BLaER1 (cell line): ENCODE measurements around the gene MYZAP.

Experiments
- H3K27ac ChIP-seq: shearing (Covaris generic); formaldehyde crosslinking; 2 replicates; pipeline ENCODE4 v1.8.1; 2022
- H3K27me3 ChIP-seq: shearing (Covaris generic); formaldehyde crosslinking; 2 replicates; pipeline ENCODE4 v1.8.1; 2022
- H3K36me3 ChIP-seq: shearing (Covaris generic); formaldehyde crosslinking; 2 replicates; pipeline ENCODE4 v1.8.1; 2022
- H3K4me1 ChIP-seq: shearing (Covaris generic); formaldehyde crosslinking; 2 replicates; pipeline ENCODE4 v1.8.1; 2022
- H3K4me2 ChIP-seq: shearing (Covaris generic); formaldehyde crosslinking; 2 replicates; pipeline ENCODE4 v1.8.1; 2022
- H3K4me3 ChIP-seq: shearing (Covaris generic); formaldehyde crosslinking; 2 replicates; pipeline ENCODE4 v1.8.1; 2022
- H3K9ac ChIP-seq: shearing (Covaris generic); formaldehyde crosslinking; 2 replicates; pipeline ENCODE4 v1.8.1; 2022
- H3K9me3 ChIP-seq: shearing (Covaris generic); formaldehyde crosslinking; 2 replicates; pipeline ENCODE4 v1.8.1; 2022
- H4K20me1 ChIP-seq: shearing (Covaris generic); formaldehyde crosslinking; 2 replicates; pipeline ENCODE4 v1.8.1; 2022
- Cebpa-rat ChIP-seq: shearing (Covaris generic); IDR thresholded peaks from 2 replicates; pipeline ENCODE4 v1.8.1; 2022

The MYZAP gene

GRCh38 chr15:57591822-57592367 lies at the start of gene MYZAP:
Gene MYZAP (plus strand): TSS chr15:57591904. CDS start chr15:57592035, 131 bp downstream.
- Histone ChIP-seq H3K4me1 (peaks cover 8% of the 10 kb centered on the region), H3K9ac (no peak within 1 kb of the TSS), H3K4me2 (no peak within 1 kb of the TSS), H4K20me1 (no peaks in the 10 kb centered on the region), H3K4me3 (no peak within 1 kb of the TSS), H3K27ac (no peak within 1 kb of the TSS), H3K27me3 (peaks cover 21% of the 10 kb centered on the region), H3K9me3 (peaks cover 11% of the 10 kb centered on the region), H3K36me3 (no peaks in the 10 kb centered on the region)
- TF ChIP-seq Cebpa-rat, result no peak

- H3K9ac ChIP-seq, result no peak overlapping the region
- H3K4me3 ChIP-seq, result no peak overlapping the region
- H3K4me2 ChIP-seq, result no peak overlapping the region
- no peak for TF ChIP-seq Cebpa-rat
- H3K9me3 ChIP-seq, result peaks cover 6% of the 10 kb centered on the region
- no peaks in the 10 kb centered on the region for H4K20me1 ChIP-seq
- no peak overlapping the region for H3K27ac ChIP-seq
- H3K27me3 ChIP-seq, result no peaks in the 10 kb centered on the region
- H3K36me3 ChIP-seq, result no peaks in the 10 kb centered on the region
- H3K4me1 ChIP-seq, result peaks cover 13% of the 10 kb centered on the region
Observed at GRCh38 chr15:57542505-57542817, 49.2 kb upstream of the MYZAP start.

DNA sequence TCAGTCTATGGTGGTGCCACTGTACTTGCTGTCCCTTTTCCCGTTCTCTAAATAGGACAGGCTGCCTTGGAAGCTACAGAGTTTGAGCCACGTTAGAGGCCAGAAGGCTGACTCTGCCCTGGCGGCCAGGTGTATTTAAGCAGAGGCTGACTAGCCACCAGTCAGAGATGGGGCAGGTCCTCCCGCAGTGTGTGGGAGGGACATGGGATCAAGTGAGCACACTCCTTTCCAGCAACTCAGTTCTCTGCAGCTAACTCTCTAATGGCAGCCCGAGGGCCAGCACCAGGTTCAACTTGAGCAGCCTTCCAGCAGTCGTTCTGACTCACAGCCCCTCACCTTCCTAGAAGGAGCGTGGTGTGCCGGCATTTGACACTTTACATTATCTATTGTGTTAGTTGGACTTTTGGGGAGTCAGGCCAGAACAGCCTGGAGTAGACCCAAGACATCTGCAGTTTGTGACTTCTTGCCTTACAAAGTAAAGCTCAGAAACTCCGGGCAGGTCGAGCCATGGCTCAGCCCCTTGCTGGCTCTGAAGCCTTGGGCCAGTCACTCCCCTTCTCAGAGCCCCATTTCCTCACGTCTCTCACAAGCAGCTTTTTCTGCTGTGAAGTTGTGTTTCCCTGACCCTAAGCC lies 46.7 kb upstream of the MYZAP start:
- Histone ChIP-seq H3K4me2 (no peak overlapping the region), H4K20me1 (no peaks in the 10 kb centered on the region), H3K27ac (no peak overlapping the region), H3K36me3 (no peaks in the 10 kb centered on the region), H3K4me3 (no peak overlapping the region), H3K9ac (no peak overlapping the region), H3K9me3 (peaks cover 6% of the 10 kb centered on the region), H3K4me1 (peaks cover 5% of the 10 kb centered on the region), H3K27me3 (no peaks in the 10 kb centered on the region)
- no peak for TF ChIP-seq Cebpa-rat

DNA sequence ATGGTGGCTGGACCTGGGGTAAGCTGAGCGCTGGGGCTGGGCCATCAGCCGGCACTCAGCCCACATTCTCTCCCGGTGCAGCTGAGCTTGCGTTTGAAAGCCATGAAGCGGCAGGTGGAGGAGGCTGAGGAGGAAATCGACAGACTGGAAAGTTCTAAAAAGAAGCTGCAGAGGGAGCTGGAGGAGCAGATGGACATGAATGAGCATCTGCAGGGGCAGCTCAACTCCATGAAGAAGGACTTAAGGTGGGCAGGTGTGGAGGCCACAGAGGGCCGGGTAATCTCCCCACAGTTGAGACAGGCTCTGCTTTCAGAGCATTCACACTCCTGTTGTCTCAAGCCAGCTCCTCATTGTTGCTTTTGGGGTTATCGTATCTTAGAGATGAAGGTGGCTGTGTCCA lies 45.7 kb upstream of the MYZAP start:
- Histone ChIP-seq H4K20me1 (no peaks in the 10 kb centered on the region), H3K27ac (no peak overlapping the region), H3K4me1 (peaks cover 5% of the 10 kb centered on the region), H3K9me3 (no peaks in the 10 kb centered on the region), H3K4me2 (no peak overlapping the region), H3K9ac (no peak overlapping the region), H3K4me3 (no peak overlapping the region), H3K27me3 (no peaks in the 10 kb centered on the region), H3K36me3 (no peaks in the 10 kb centered on the region)
- TF ChIP-seq Cebpa-rat, result no peak

- no peak overlapping the region for H3K4me3 ChIP-seq
- H3K9me3 ChIP-seq, result no peaks in the 10 kb centered on the region
- no peak overlapping the region for H3K4me2 ChIP-seq
- no peaks in the 10 kb centered on the region for H3K27me3 ChIP-seq
- no peaks in the 10 kb centered on the region for H3K36me3 ChIP-seq
- H3K9ac ChIP-seq, result no peak overlapping the region
- H3K4me1 ChIP-seq, result peaks cover 5% of the 10 kb centered on the region
- H3K27ac ChIP-seq, result no peak overlapping the region
- H4K20me1 ChIP-seq, result no peaks in the 10 kb centered on the region
- TF ChIP-seq Cebpa-rat, result no peak
Observed at GRCh38 chr15:57547243-57547755, 44.4 kb upstream of the MYZAP start.

GRCh38 chr15:57548351-57548750 lies 43.4 kb upstream of the MYZAP start:
- Histone ChIP-seq H3K27me3 (no peaks in the 10 kb centered on the region), H3K27ac (no peak overlapping the region), H3K4me2 (no peak overlapping the region)

GRCh38 chr15:57548835-57549234 lies 42.9 kb upstream of the MYZAP start:
- Histone ChIP-seq H3K27ac (no peak overlapping the region), H3K9ac (no peak overlapping the region), H3K4me1 (peaks cover under 1% of the 10 kb centered on the region; the same call in 1 of the 2 replicates), H4K20me1 (no peaks in the 10 kb centered on the region), H3K9me3 (no peaks in the 10 kb centered on the region), H3K4me3 (no peak overlapping the region), H3K36me3 (no peaks in the 10 kb centered on the region), H3K4me2 (no peak overlapping the region), H3K27me3 (no peaks in the 10 kb centered on the region)
- TF ChIP-seq Cebpa-rat, result no peak

More at GRCh38 chr15:57548351-57548750, 43.4 kb upstream of the MYZAP start:
- no peaks in the 10 kb centered on the region for H3K36me3 ChIP-seq
- H4K20me1 ChIP-seq, result no peaks in the 10 kb centered on the region
- H3K9me3 ChIP-seq, result no peaks in the 10 kb centered on the region
- H3K4me1 ChIP-seq, result peaks cover 5% of the 10 kb centered on the region
- TF ChIP-seq Cebpa-rat, result no peak
- no peak overlapping the region for H3K4me3 ChIP-seq
- no peak overlapping the region for H3K9ac ChIP-seq

- Histone ChIP-seq H3K4me1 (no peaks in the 10 kb centered on the region), H3K9ac (no peak overlapping the region), H4K20me1 (no peaks in the 10 kb centered on the region), H3K9me3 (no peaks in the 10 kb centered on the region), H3K36me3 (no peaks in the 10 kb centered on the region), H3K4me2 (no peak overlapping the region), H3K27me3 (no peaks in the 10 kb centered on the region), H3K27ac (no peak overlapping the region), H3K4me3 (no peak overlapping the region)
- TF ChIP-seq Cebpa-rat, result no peak
Observed at GRCh38 chr15:57549935-57550334, 41.8 kb upstream of the MYZAP start.

DNA sequence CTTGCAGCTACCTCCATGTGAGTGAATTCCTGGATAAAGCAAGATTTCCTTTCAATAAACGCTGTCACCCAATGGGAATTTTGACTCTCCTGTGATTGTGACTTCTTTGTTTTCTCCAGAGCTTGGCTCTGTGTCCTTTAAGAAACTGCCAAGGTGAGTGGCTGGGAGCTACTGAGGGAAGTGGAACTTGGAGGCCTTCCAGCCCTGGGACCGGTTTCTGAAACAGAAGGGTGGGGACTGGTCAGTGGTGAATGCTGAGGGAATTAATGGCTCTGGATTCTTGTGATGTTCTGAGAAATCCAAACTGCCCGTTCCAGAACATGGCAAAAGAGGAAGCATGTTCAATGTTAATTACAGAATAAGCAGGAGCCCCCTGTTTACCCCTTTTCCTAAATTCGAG lies 41.1 kb upstream of the MYZAP start:
- no peaks in the 10 kb centered on the region for H4K20me1 ChIP-seq
- H3K27me3 ChIP-seq, result no peaks in the 10 kb centered on the region
- H3K27ac ChIP-seq, result no peak overlapping the region
- H3K4me2 ChIP-seq, result no peak overlapping the region
- H3K4me3 ChIP-seq, result no peak overlapping the region
- H3K4me1 ChIP-seq, result no peaks in the 10 kb centered on the region
- no peaks in the 10 kb centered on the region for H3K36me3 ChIP-seq
- no peak for TF ChIP-seq Cebpa-rat
- no peak overlapping the region for H3K9ac ChIP-seq
- H3K9me3 ChIP-seq, result no peaks in the 10 kb centered on the region

- Histone ChIP-seq H3K27me3 (no peaks in the 10 kb centered on the region), H4K20me1 (no peaks in the 10 kb centered on the region), H3K36me3 (no peaks in the 10 kb centered on the region), H3K4me3 (no peak overlapping the region), H3K27ac (no peak overlapping the region), H3K4me1 (no peaks in the 10 kb centered on the region), H3K9ac (no peak overlapping the region), H3K4me2 (no peak overlapping the region), H3K9me3 (no peaks in the 10 kb centered on the region)
- no peak for TF ChIP-seq Cebpa-rat
Observed at GRCh38 chr15:57551715-57552677, 39.7 kb upstream of the MYZAP start.
